DOHH2 (cell line): Measurements from ENCODE around the gene MAGEF1.

Experiments
- CTCF ChIP-seq: fragments of 200-600 bp; sonication (generic); IDR thresholded peaks from one replicate; pipeline ENCODE4 v1.5.1; 2014; ENCODE audit warnings: antibody characterized with exemption, mild to moderate bottlenecking, low read depth, low read length; ENCODE audit not compliant: poor library complexity, severe bottlenecking
- EZH2phosphoT487 ChIP-seq: fragments of 200-600 bp; sonication (generic); IDR thresholded peaks from 2 replicates; pipeline ENCODE4 v1.6.1; 2017; ENCODE audit warnings: borderline replicate concordance, mild to moderate bottlenecking, antibody characterized with exemption, low read length, moderate library complexity, mixed read lengths

GRCh38 chr3:184703657-184704056 lies 8.2 kb downstream of the MAGEF1 start:
- TF ChIP-seq CTCF (no peak), EZH2phosphoT487 (no peak)
